Activated CD8-positive, alpha-beta memory T cell treated with anti-CD3 and anti-CD28 coated beads, Interleukin-2, amount 50 U/mL, for 4 hours (primary cell): ENCODE results near the gene CHKA.

ENCODE experiments used
- DNase-seq: peaks from one replicate; pipeline ENCODE4 v3.0.0-alpha.2; 2020

Gene CHKA

GRCh38 chr11:68043349-68044144, 77.6 kb downstream of the CHKA start:
- DNase-seq, result no peak

- no peak for DNase-seq
Observed at GRCh38 chr11:68043029-68043348, 78.2 kb downstream of the CHKA start.

- DNase-seq, result no peak
Observed at GRCh38 chr11:68042219-68043028, 78.8 kb downstream of the CHKA start.

GRCh38 chr11:68041617-68042218, 79.5 kb downstream of the CHKA start:
- DNase-seq, result no peak

- no peak for DNase-seq
Observed at GRCh38 chr11:68040957-68041591, 80.1 kb downstream of the CHKA start.

- DNase-seq, result peak; percentile 41
Observed at GRCh38 chr11:68040101-68040956, 80.9 kb downstream of the CHKA start.

- DNase-seq, result no peak
Observed at GRCh38 chr11:68039526-68040086, 81.6 kb downstream of the CHKA start.

- DNase-seq, result peak; percentile 54
Observed at GRCh38 chr11:68038718-68039525, 82.3 kb downstream of the CHKA start, which contains the start of gene TCIRG1. Gene TCIRG1, plus strand, starts transcription at chr11:68039025. Its CDS starts 2,247 bp downstream, at chr11:68041272.

GRCh38 chr11:68038226-68038717, 82.9 kb downstream of the CHKA start:
- no peak for DNase-seq

GRCh38 chr11:68037411-68038225, 83.6 kb downstream of the CHKA start:
- DNase-seq, result no peak

- no peak for DNase-seq
Observed at GRCh38 chr11:68036717-68037239, 84.4 kb downstream of the CHKA start.

- DNase-seq, result no peak
Observed at GRCh38 chr11:68036141-68036716, 85.0 kb downstream of the CHKA start.

GRCh38 chr11:68035266-68035876, 85.8 kb downstream of the CHKA start:
- DNase-seq, result no peak

- no peak for DNase-seq
Observed at GRCh38 chr11:68033708-68034045, 87.5 kb downstream of the CHKA start.

- DNase-seq, result no peak
Observed at GRCh38 chr11:68032997-68033707, 88.0 kb downstream of the CHKA start.

- no peak for DNase-seq
Observed at GRCh38 chr11:68032003-68032402, 89.2 kb downstream of the CHKA start.

- DNase-seq, result no peak
Observed at GRCh38 chr11:68031144-68031464, 90.1 kb downstream of the CHKA start.
